GM12878 (cell line): ENCODE measurements around the gene SLC2A9. TPM values are rescaled to one million over a fixed set of nuclear protein-coding genes. Genes with fewer than 3 reads are reported as not detected.

ENCODE experiments used
- ATF2 ChIP-seq: IDR thresholded peaks from 2 replicates; pipeline ENCODE4 v1.6.1; 2012; ENCODE audit warnings: low read length, inconsistent platforms
- CBX3 ChIP-seq: fragments of 200-600 bp; sonication (generic); IDR thresholded peaks from 2 replicates; pipeline ENCODE4 v1.6.1; 2016; ENCODE audit warnings: low read depth, borderline replicate concordance
- HDGF ChIP-seq: fragments of 450-650 bp; IDR thresholded peaks from 2 replicates; pipeline ENCODE4 v1.6.1; 2016; ENCODE audit warnings: antibody characterized with exemption
- HSF1 ChIP-seq: fragments of 150-350 bp; IDR thresholded peaks from 2 replicates; pipeline ENCODE4 v1.6.1; 2014; ENCODE audit warnings: mild to moderate bottlenecking, low read depth, low read length
- NFYB ChIP-seq: IDR thresholded peaks from 2 replicates; pipeline ENCODE4 v1.6.1; 2011; ENCODE audit warnings: low read depth, mild to moderate bottlenecking, low read length, improper control_type of control experiment, moderate library complexity; ENCODE audit not compliant: insufficient read depth
- RCOR1 ChIP-seq: conservative IDR thresholded peaks from 2 replicates; pipeline ENCODE4 v1.6.1; 2012; ENCODE audit warnings: low read depth, low read length, improper control_type of control experiment
- SIN3A ChIP-seq: IDR thresholded peaks from 2 replicates; pipeline ENCODE4 v1.6.1; 2012; ENCODE audit warnings: low read depth, low read length, improper control_type of control experiment
- polyA plus RNA-seq, 11 experiments: library from polyadenylated mRNA; depleted of rRNA in 4 of 11; unstranded in 6 of 11; stranded (reverse) in 5 of 11; fragments of >200 nt; fragmentation: Nextera tagmentation in 4 of 11; fragmentation: Illumina TruSeq in 1 of 11; extraction: Ambion mirVana in 4 of 11; extraction: Trizol in 1 of 11; gene quantifications; 1 replicate in 1 of 11; 2 replicates in 10 of 11; pipeline versions ENCODE4 v1.2.1 to v1.2.3, GENCODE V29; 2011 to 2016; ENCODE audit warnings: inconsistent platforms in 2 of 11, missing spikeins in 2 of 11, low read depth in 1 of 11
- total RNA-seq, 4 experiments: library from RNA; depleted of rRNA in 3 of 4; stranded (reverse); fragments of >200 nt in 3 of 4; fragmentation: Illumina TruSeq in 1 of 4; extraction: Trizol in 1 of 4; gene quantifications; 2 replicates each; pipeline versions ENCODE4 v1.2.1 to v1.2.3, GENCODE V29; 2013 to 2021
- TF ChIP-seq, protein P1 (sequence below): fragments of 450-650 bp; IDR thresholded peaks from 2 replicates; pipeline ENCODE4 v1.6.1; 2017; ENCODE audit warnings: mild to moderate bottlenecking, low read depth, inconsistent platforms; ENCODE audit not compliant: poor library complexity, severe bottlenecking

The SLC2A9 gene
- total and polyA plus RNA-seq, 10 of the 15 experiments (the other 5 are each of a cell fraction or from before 2014, with no cell fraction given) = 0.28 to 2.8 (median 1.2) TPM

DNA sequence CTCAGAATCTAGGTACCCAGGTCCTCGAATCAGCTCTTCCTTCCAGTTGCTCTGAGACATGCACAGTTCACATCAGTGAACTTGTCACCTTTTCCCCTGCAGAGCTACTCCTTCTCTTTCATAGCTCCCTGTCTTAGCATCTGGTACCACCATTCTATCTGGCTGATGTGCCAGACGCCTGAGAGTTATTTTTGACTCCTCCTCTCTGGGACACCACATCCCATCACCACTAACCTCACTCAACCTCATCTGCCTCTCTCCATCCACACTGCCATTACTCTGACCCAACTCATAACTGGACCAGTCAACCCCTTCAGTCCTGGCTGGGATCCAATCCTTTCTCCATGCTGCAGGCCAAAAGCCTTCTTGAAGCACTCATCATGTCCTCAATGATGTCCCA lies 44.5 kb downstream of the SLC2A9 start (continued):
- TF ChIP-seq HSF1 (no peak), RCOR1 (no peak), SIN3A (no peak), ATF2 (no peak), NFYB (no peak), CBX3 (no peak), HDGF (no peak)
- TF ChIP-seq, protein P1, sequence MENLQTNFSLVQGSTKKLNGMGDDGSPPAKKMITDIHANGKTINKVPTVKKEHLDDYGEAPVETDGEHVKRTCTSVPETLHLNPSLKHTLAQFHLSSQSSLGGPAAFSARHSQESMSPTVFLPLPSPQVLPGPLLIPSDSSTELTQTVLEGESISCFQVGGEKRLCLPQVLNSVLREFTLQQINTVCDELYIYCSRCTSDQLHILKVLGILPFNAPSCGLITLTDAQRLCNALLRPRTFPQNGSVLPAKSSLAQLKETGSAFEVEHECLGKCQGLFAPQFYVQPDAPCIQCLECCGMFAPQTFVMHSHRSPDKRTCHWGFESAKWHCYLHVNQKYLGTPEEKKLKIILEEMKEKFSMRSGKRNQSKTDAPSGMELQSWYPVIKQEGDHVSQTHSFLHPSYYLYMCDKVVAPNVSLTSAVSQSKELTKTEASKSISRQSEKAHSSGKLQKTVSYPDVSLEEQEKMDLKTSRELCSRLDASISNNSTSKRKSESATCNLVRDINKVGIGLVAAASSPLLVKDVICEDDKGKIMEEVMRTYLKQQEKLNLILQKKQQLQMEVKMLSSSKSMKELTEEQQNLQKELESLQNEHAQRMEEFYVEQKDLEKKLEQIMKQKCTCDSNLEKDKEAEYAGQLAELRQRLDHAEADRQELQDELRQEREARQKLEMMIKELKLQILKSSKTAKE = no peak
